ENCODE results near the gene TTC33. TPM values are rescaled to one million over a fixed set of nuclear protein-coding genes. Genes with fewer than 3 reads are reported as not detected.
A peak's percentile ranks its signal among the peaks of the same experiment; 100 is the strongest.
"Not testable (repeated sequence)": the region's sequence is repeated elsewhere in the genome, so short reads cannot be mapped to it uniquely, and the experiment has no call there.

TTC33 gene, protein sequence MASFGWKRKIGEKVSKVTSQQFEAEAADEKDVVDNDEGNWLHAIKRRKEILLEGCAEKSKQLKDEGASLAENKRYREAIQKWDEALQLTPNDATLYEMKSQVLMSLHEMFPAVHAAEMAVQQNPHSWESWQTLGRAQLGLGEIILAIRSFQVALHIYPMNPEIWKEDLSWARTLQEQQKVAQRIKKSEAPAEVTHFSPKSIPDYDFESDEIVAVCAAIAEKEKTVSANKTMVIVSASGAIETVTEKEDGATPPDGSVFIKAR
- total RNA-seq, result 19.5 and 20.3 TPM in 2 replicates

DNA sequence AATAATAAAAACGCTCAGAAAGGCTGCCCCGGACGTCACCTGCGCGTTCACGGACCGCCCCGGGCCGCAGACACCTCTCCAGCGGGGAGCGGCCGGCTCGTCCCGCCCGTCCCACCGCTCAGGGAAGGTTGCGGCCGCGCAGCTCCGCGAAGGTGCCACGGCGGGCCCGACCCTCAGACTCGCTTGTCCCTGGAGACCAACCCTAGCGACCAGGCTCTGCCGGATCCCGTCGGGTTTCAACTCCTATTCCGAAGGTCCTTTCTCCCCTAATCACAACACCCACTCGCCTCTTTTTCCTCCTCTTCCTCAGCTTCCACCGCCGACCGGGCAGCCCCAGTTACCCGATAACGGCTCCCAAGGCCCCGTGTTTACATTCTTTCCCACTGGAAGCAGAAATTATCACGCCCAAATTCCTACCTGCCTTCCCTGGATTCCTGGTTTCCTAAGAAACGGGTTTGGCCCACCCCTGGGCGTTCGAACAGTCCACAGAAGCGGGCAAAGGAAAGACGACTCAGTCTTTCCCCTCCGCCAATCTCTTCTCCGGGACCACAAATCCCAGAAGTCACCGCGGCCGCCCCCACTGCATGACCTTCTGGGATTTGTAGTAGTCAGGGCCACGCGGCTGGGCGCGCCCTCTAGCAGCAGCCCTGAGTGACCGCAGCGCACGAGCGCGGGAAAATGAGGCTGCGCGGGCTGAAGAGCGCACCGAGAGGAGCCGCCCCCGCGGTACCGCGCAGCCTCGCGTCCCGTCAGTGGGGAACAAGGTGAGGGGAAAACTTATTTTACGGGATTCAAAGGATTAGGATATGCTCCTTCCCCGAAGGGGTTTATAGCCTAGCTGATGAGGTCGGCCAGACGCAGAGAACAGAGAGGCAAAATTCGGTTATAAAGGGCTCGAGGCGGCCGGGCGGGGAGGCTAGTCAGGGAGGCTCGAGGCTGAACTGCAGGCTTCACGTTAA is at the start of gene TTC33:
Gene TTC33 (minus strand): TSS at position 555 of the 959 bp plus-strand sequence. CDS start 8,943 bp downstream, outside the sequence.
- peak; percentile 98 for DNase-seq

DNA sequence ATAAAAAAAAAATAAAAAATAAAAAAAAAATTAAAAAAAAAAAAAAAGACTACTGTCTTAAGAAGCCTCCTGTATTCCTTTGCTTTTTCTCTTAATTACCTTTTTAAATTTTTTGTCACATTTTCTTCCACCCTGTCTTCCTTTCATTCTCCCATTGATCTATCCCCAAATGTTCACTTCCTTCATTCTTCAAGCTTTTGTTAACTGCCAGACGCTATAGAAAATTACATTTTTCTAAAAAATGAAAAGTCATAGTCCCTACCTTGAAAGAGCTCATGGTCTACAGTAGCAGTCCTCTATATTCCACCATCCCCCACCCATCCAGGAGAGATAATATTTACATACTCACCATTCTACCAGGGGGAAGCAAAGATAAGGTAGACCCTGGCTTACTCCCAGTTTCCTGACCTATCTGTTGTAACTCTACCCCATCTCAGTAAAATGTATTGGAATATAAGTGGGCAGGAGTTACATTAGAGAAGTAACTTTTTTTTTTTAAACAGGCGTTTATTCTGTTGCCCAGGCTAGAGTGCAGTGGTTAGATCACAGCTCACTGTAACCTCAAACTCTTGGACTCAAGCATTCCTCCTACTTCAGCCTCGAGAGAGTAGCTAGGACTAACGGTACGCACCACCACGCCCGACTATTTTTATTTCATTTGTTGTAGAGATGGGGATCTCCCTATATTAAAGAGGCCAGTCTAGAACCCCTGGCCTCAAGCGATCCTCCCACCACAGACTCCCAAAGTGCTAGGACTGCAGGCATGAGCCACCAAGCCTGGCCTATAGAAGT is 46.2 kb upstream of the TTC33 start:
- no peak for DNase-seq

GRCh38 chr5:40799258-40799657 is 43.5 kb upstream of the TTC33 start:
- DNase-seq, result no peak

- peak; percentile 73 for DNase-seq
Observed at GRCh38 chr5:40798801-40799210, 43.0 kb upstream of the TTC33 start.

DNA sequence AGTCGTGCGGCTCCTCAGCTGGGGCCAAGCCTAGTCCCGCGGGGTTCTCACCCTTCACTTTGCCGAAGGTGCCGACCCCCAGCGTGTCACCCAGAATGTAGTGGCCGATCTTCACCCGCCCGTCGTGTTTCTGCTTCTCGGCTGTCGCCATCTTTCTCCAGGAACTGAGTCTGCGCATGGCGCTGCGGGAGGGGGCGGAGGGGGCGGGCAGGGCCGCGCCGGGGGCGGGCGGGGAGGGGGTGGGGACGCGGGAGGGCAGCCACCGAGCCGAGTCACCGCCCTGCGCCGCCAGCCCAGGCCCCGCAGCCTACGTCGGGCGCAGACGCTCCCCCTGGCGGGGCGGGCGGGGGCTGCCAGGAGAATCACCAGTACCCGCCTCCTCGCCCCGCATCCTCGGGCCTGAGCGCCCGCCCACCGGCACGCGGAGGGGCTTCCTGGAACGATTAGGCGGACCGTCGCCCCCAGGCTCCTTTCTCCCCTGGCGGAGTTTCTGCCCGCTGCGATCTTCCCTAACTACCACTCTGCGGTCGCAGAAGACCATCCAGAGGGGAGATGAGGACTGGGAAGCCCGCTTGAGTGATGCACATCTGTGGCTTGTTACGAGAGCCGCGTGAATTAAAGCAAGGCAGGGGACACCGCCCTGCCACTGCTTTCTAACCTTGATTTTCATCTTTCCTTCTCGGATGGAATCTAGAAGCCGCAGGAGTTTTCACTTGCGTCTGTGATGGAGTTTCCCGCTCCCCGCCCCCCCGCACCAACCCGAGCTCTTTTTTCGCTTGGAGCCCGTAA is 42.4 kb upstream of the TTC33 start, which contains the start of gene PRKAA1:
Gene PRKAA1 (minus strand): TSS at position 363 of the 789 bp plus-strand sequence. CDS start 185 bp downstream, at position 178.
- peak; percentile 93 for DNase-seq

- DNase-seq, result peak; percentile 96
Observed at GRCh38 chr5:40797273-40798011, 41.7 kb upstream of the TTC33 start.

- peak; percentile 55 for DNase-seq
Observed at GRCh38 chr5:40796487-40796889, 40.7 kb upstream of the TTC33 start.

- DNase-seq, result not testable (repeated sequence)
Observed at GRCh38 chr5:40794877-40795276, 39.1 kb upstream of the TTC33 start.

DNA sequence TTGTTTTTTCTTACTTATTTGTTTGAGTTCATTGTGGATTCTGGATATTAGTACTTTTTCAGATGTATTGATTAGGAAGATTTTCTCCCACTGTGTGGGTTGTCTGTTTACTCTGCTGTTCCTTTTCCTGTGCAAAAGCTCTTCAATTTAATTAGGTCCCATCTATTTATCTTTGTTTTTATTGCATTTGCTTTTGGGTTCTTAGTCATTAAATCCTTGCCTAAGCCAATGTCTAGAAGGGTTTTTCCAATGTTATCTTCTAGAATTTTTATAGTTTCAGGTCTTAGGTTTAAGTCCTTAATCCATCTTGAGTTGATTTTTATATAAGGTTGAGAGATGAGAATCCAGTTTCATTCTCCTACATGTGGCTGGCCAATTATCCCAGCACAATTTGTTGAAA is 38.6 kb upstream of the TTC33 start:
- DNase-seq, result not testable (repeated sequence)

- DNase-seq, result not testable (repeated sequence)
Observed at GRCh38 chr5:40792691-40793090, 36.9 kb upstream of the TTC33 start.

DNA sequence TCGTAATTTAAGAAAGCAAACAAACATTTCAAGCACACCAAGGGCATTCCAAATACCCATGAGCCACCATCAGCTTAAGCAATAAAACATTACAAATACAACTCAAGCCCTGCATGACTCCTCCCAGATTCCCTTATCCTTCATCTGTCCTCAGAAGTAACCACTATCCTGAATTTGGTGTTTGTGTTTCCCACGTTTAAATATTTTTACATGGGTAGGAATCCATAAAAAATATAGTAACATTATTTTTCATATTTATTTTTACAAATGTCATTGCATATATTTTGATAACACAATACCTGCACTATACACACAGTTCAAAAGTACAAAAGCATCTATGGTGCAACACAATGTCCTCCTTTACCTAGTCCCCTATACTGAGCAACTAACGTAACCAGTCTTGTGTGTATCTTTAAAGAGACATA is 36.0 kb upstream of the TTC33 start:
- DNase-seq, result no peak

DNA sequence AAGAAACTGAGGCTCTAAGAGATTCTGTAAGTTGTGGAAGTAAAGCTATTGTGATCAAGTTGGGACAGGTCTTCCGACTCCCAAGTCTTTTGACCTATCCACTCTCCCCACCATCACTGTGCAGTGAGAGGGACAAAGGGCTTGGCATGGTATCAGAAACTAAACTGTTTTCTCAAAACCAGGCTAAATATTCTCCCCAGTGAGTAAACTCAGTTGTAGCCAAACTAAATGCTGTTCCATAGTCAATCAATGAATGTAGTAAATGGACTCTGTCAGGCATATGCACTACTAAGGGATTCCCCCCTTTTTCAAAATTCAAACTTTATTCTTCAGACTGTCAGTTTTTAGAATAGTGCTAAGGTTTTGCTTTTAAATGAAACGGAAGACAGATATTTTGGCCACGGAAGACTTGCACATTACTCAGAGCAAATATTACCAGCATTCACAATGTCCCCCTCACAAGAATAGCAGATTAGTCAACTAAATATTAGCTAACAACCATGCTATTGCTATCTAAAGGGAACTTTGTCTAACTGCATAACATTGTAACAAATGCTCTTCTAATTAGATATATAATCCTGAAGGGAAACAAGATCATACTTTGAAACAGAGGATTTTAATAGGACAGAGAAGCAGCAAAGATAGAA is 35.3 kb upstream of the TTC33 start:
- peak; percentile 12 for DNase-seq

GRCh38 chr5:40788941-40789340 is 33.2 kb upstream of the TTC33 start:
- not testable (repeated sequence) for DNase-seq

DNA sequence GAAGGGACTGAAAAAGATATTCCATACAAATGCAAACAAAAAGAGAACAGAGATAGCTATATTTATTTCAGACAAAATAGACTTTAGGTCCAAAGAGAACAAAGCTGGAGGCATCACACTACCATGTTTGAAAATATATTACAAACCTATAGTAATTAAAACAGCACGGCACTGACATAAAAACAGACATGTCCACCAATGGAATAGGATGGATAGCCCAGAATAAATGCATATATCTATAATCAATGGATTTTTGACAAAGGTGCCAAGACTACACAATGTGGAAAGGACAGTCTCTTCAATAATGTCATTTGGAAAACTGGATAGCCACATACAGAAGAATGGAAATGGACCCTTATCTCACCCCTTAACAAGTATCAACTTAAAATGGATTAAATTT is 32.2 kb upstream of the TTC33 start:
- no peak for DNase-seq

GRCh38 chr5:40786664-40787063 is 30.9 kb upstream of the TTC33 start:
- DNase-seq, result not testable (repeated sequence)

GRCh38 chr5:40784916-40785315 is 29.2 kb upstream of the TTC33 start:
- DNase-seq, result no peak

DNA sequence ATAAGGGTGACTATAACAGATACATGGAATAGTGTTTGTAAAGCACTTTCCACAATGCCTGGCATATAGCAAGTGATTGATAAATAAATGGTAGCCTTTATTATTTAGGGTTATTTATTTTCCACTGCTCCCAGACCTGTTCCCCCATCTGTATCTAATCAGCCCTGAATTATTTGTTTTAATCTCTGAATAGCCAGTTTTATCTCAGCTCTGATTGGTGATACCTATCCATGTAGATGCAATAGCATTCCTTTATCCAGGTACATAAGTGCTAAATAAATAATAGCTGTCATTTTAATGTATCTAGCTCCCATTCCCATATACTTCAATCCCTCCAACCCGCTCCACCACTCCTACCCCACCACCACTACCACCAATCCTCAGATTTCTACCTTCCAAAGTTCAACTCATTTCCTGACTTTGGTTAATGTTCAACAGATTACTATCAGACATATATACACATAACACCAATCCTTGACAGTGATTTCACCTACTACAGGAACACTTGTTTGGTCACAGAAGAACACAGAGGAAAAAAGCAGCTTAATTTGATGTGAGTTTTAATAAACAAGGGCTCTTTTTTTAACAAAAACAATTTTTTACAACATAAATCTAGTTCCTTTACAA is 28.4 kb upstream of the TTC33 start:
- DNase-seq, result no peak

GRCh38 chr5:40781843-40782409 is 26.2 kb upstream of the TTC33 start:
- DNase-seq, result peak; percentile 27

- DNase-seq, result no peak
Observed at GRCh38 chr5:40780858-40781257, 25.1 kb upstream of the TTC33 start.

DNA sequence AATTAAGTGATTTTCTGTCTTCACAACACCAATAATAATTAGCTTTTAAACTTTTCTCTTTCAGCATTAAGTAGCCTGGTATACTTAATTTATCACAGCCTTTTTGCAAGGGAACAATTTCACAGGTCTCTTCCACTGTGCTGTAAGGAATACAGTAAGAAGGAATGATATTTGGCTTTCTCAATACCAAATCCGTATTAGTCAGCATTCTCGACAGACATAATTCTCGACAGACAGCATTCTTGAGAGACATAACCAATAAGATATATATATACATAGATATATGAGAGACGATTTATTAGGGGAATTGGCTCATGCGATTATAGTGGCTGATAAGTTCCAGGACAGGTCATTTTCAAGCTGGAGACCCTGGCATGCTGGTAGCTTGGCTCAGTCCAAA is 24.4 kb upstream of the TTC33 start:
- no peak for DNase-seq

All from dermis blood vessel endothelial cell (primary cell).